HG02763 (cell line): ENCODE measurements around the gene DDX1.
"Not testable (repeated sequence)": the region's sequence is repeated elsewhere in the genome, so short reads cannot be mapped to it uniquely, and the experiment has no call there.

ENCODE experiments used
- ATAC-seq: cut with Tn5 transposase; IDR thresholded peaks from one replicate; pipeline ENCODE4 v1.9.1; 2021; ENCODE audit warnings: mild to moderate bottlenecking, moderate library complexity; ENCODE audit not compliant: unreplicated experiment

The DDX1 gene

DNA sequence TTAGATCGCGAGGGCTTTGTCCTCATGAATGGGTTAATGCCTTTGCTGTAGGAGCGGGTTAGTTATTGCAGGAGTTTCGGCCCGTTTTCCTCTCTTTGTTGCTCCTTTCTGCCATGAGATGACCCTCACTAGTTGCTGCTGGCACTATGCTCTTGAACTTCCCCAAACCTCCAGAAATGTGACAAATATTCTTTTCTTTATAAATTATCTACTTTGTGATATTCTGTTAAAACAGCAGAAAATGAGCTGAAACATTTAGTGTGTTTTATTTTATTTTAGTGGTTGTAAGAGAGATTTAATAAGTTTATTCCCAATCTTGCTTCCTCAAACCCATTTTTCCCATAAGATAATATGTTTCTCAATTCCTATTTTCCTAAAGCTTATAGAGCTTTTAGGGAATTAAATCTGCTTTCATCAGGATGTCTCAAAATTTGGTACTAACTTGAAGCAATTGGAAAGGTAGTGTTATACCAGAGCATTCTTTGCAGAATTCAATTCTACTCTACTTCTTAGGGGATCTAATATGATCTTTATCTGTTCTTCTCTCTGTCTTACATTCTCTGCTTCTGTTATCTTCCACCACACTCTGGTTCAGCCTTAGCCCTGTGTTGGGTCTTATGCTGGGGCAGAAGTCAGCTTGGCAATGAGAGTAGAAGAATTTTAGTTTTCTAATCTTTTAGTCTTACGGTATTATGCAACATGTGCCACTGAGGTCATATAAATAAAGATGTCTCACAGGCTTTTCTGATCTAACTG, 23.1 kb downstream of the DDX1 start:
- no peak for ATAC-seq

DNA sequence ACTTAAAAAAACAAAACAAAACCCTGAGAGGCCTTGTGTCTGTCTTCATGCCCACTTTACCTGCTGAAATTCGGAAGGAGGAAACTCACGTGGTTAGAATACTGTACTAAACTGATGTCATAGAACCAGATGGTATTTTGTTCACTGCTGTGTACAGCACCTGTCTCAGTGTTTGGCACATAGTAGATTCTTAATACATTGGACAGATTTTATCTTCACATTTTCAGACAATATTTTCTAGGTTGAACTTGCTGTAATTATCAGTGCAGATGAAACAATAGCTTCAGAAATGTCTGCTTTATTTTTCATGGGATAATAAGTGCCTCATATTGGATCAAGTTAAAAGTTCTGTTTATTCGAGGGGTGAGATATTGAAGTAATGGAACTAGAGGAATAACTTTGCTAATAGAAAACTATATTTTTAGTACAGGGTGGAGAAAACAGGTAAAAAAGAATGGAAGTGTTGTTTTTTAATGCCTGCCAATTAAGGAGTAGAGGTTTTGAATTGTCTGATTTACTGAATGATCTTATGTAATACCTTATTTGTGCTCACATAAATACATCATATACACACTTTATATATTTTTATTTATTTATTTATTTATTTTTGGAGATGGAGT, 23.7 kb downstream of the DDX1 start:
- no peak for ATAC-seq

GRCh38 chr2:15616429-15616828, 24.8 kb downstream of the DDX1 start:
- no peak for ATAC-seq

DNA sequence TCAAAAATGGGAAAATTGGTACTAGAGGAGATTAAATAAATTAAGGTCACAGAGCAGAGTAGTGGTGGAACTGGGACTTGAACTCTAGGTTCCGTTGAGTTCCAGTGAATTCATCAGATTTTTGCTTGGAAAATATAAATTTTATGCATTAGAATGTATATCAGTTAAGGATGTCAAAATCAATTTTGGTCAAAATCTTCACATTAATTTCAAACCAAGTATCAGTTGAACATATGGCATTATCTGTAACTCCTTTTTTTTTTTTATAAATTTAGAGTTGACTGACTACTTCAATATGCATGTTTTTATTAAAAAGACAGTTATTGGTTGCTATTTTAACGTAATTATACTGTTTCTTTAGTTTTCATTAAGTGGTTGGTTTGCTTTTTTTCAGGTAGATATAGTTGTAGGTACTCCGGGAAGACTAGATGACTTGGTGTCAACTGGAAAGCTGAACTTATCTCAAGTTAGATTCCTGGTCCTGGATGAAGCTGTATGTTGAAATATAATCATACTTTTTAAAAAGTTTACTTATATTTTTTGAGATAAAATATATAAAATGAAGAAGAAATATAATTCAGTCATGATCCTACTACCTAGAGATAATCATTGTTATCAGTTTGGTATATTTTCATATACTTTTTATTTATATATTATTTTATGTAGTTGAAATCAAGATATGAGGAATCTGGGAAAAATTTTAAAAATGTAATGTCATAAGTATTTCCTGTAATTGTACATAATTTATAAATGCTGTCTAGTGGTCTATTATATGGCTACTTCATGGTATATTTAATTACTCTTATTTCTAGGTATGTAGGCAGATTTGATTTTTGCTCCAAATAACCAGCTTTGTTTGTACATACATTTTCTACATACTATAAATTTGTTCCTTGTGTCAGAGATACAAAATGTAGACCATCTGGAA, 25.4 kb downstream of the DDX1 start:
- no peak for ATAC-seq

GRCh38 chr2:15617778-15618448, 26.2 kb downstream of the DDX1 start:
- no peak for ATAC-seq

DNA sequence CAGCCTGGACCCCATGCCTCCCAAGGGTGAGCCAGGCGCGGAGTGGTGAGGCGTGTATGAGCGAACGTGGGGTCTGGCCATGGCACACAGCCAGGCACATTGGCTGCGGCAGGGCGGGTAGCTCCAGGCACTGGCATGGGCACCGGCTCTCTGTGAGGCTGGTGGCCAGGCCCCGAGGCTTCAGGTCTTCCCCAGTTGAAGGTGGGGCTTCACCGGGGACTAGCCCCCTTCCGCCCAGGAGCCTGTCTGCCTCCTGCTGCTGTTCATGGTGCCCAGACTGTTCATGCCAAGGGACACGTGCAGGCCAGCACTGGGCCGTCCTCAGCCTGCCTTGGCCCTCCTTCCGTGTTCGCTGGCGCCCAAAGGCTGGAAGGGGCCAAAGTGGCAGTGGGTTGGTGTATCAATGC, 26.8 kb downstream of the DDX1 start:
- ATAC-seq: no peak

DNA sequence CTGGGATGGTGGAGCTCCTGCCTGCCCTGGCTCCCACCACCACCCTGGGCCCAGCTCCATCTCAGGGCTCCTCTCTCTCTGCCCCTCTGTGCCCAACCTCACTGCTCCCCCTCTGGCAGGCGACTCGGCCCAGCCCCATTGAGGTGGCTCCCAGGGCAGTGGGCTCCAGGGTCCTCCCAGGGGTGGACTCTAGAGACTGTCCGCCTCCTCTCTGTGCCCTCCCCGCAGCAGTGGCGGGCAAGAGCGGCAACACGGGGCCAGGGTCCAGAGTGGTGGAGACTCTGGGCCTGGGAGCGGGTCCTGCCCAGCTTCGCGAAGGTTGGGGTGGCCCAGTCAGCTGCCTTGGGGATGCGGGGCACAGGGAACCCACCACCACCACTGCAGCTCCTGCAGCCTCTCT, 27.4 kb downstream of the DDX1 start:
- no peak for ATAC-seq

- ATAC-seq: no peak
Measured at GRCh38 chr2:15619510-15619909, 27.8 kb downstream of the DDX1 start.

DNA sequence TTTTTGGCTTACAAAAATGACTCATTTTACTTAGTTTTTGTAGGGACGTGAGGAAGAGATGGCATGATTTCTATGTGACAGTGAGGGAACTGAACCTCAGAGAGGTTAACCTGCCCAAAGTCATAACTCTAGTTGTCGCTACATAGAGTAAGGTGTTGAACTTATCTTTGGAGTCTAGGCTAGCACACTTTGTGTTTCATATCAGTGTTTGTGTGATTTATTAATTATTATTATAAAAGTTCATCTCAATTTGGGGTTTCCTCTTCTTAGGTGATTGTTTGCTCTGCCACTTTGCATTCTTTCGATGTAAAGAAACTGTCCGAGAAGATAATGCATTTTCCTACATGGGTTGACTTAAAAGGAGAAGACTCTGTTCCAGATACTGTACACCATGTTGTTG, 28.3 kb downstream of the DDX1 start:
- ATAC-seq: no peak

DNA sequence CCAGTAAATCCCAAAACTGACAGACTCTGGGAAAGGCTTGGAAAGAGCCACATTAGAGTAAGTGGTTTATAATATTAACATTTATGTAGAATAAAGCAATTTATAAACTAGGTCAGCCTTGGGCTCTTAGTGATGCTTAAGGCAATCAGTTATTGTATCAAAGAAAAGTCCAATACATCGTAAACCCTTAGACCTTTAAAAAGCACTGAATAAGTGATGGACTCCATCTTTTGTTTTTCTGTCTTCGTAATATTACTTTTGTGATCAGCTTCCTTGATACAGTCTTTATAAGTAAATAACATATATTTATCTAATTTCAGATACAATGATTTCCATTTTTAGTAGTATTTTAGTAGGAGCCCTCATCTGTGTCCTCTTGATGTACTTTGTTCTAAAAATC, 28.7 kb downstream of the DDX1 start:
- ATAC-seq: no peak

GRCh38 chr2:15620857-15621471, 29.3 kb downstream of the DDX1 start:
- no peak for ATAC-seq

- not testable (repeated sequence) for ATAC-seq
Measured at GRCh38 chr2:15621472-15621870, 29.8 kb downstream of the DDX1 start.

DNA sequence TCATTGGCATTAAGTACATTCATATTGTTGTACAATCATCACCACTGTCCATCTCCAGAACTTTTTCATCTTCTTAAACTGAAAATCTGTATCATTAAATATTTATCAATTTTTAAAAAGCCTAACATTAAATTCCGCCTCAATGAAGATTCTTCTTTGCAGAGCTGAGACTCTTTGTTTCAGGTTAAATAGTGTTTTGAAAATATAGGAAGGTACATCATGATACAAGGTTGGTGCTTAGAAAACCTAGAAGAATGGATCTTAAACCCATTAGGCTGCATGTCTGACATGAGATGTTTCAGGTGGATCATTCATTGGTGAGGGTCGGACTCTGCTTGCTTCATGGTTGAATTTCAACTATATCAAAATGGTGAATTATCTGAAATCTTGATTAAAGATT, 30.5 kb downstream of the DDX1 start:
- ATAC-seq: no peak

DNA sequence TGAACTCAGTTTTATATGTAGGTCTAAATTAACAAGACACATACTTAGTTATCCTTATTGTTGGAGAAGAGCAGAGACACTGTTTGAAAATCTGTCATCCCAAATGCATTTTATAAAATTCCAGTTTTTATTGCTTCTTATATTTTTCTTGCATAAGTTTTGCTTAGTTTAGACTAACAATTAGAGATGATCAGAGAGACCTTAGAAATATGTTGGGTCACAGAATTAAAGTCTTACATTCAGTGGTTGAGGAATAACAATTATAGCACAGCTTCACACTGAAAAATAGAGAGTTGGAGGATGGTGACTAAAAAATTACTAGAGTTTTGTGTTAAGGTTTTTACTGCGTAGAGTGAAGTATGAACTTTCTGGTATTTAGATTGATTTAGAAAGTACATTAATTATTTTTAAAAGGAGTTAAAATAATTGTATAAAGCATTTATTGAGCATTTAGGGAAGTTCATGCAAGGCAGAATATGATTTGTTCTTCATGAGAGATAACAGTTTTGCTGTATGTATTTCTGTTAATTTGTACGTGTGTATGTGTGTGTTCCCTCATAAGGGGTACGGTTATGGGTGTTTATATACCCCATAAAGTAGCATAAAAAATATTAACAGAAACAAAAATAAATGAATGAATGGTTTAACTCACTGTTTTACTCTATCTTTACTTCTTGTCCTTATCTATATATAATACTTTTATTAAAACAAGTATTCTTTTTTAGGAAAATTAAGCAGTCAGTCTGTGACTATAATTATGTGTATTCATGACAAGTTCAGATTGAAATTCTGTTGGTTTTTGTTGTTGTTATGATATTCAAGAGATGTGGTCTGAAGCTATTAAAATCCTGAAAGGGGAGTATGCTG, 31.2 kb downstream of the DDX1 start:
- ATAC-seq: no peak

DNA sequence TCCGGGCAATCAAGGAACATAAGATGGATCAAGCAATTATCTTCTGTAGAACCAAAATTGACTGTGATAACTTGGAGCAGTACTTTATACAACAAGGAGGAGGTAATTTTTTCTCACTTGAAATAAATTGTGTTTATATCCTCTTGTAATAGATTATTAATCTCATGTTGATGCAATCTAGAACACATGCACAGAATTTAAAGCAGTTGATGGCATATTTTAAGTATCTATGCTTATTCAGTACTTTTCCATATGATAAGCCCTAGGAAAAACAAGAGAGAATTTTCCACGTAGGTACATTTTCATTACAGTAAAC, 31.8 kb downstream of the DDX1 start:
- no peak for ATAC-seq

- no peak for ATAC-seq
Measured at GRCh38 chr2:15623898-15624541, 32.4 kb downstream of the DDX1 start.

DNA sequence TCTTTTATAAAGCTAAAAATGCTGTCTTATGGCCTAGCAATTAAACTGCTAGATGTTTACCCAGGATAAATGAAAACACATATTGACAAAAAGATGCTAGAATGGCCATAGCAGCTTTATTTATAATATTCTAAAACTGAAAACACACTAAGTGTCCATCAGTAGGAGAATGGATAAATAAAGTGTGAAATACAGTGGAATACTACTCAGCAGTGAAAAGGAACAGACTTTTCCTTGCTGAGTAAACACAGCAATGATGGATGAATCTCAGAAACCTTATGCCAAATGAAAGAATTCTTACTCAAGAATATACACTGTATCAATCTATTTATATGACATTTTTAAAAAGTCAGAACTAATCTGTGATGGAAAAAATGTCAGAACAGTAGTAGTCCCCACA, 33.2 kb downstream of the DDX1 start:
- no peak for ATAC-seq

DNA sequence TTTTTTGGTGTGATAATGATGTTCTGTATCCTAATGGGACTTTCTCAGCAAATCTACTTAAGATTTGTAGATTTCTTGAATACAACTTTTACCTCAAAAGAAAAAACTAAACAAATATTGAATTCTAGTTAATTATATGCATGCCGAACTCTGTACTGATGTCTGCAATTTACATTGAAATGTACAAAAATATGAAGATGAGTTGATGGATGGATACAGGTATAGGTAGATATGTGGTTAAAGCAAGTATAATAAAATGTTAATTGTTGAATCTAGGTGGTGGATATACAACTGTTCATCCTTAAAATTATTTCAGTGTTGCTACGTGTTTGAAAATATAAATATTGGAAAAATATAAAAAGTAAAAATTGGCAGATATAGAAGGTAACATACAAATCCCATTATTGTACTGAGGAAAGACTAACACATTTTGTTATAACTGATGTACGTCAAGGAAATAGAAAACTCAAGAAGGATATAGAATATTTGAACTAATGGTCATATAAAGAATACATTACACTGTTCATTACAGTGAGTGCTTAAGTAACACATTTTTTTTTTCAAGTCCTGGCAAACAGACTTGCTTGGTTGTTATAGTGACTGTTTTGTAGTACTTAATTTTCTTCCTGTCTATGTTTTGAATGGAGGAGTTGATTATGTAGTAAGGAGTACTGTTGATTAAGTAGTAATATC, 33.8 kb downstream of the DDX1 start:
- ATAC-seq: no peak

- no peak for ATAC-seq
Measured at GRCh38 chr2:15626126-15626525, 34.5 kb downstream of the DDX1 start.
